ENCODE measurements around the gene SIN3B.

DNA sequence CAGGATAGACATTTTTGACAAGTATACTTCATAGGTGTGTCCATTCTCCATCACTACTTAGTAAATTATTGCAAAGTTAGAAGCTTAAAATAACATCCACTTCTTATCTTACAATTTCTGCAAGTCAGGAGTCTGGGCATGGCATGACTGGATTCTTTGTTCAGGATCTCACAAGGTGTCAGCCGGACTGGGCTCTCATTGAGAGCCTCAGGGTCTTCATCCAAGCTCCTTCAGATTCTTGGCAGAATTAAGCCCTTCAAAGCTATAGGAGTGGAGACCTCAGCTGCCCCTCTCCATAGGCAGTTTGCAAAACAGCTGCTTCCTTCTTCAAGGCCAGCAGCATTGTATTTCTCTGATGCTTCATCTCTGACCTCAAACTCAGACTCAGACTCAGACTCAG lies 9.1 kb upstream of the SIN3B start:
- TF ChIP-seq SP1 (IDR thresholded peaks at IDR 0.05) (no peak), L3MBTL2 (conservative IDR thresholded peaks at IDR 0.05) (no peak)
- TF ChIP-seq, protein P1, sequence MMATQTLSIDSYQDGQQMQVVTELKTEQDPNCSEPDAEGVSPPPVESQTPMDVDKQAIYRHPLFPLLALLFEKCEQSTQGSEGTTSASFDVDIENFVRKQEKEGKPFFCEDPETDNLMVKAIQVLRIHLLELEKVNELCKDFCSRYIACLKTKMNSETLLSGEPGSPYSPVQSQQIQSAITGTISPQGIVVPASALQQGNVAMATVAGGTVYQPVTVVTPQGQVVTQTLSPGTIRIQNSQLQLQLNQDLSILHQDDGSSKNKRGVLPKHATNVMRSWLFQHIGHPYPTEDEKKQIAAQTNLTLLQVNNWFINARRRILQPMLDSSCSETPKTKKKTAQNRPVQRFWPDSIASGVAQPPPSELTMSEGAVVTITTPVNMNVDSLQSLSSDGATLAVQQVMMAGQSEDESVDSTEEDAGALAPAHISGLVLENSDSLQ (IDR thresholded peaks at IDR 0.05) = no peak
